SKM-1 treated with dmso at 0.1 percent for 144 hours (cell line): ENCODE data around the gene SMIM21.

Experiments used
- DNase-seq: peaks from one replicate; lab custom pipeline; 2025; ENCODE audit not compliant: unreplicated experiment; lab: John Stamatoyannopoulos, UW

Gene SMIM21

DNA sequence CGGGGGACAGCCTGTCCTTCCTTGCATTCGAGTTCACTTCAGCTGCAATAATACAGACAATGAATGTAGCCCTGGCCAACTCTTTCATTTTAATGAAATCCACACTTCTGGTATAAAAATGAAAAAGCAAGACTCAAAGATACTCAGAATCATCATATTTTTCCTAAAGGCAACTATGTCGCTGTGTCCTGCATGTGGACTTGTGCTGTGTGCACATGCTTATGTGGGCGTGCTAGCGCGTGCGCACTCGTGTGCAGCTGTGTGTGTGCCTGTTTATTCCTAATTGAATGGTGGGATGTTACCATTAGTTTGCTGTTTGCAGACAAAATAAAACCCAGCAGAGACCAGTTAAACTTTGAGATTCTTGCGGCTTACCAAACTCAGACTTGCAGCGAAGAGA is 49.6 kb downstream of the SMIM21 start:
- no peak for DNase-seq

DNA sequence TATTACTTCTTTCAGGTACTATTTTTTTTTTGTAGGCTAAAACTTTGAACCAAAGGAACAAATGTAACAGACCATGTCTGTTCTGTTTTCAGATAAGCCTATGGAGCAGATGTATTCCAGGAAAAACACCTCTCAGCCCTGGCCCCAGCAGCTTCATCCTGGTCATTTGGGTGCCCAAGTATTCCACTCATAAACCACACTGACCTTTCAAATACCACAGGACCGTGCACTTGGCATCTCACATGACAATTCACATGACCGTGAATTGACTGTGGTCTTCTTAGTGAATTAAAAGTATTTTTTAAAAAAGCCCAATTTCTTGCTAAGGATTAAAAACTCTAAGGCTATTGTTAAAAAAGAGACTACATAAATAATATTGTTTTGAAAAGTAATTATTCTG is 50.2 kb downstream of the SMIM21 start:
- DNase-seq: no peak

DNA sequence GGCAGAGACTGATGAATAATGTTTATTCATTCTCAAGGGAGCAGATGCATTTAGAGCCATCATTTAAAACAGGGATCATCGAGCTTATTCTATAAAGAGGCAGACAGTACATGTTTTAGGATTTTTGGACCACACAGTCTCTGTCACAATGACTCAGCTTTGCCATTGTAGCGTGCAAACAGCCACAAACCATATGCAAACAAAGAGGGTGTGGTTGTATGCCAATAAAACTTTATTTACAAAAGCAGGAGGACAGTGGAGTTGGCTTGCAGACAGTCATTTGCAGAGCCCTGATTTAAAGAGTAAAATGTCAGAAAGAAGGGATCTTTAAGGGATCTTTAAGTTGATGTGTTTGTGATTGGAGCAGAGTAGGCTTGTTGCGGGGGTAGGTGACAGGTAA is 51.5 kb downstream of the SMIM21 start:
- no peak for DNase-seq

DNA sequence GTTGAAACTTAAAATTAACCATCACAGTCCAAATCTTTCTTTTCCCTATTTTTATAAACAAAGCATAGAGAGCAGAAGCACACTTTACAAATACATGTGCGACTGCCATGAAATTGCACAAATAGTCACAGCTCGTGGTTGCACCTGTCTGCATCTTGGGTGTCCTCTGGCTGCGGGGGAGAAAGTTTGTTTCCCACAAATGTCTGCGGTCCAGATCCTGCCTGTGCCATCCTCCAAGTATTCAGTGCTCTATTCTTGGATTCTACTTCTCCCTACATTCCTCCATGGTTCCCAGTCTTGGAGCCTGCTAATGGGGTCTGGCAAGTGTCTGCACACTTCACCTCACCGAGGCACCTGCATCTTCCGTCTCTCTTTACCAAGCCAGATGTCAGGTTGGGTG is 52.2 kb downstream of the SMIM21 start:
- no peak for DNase-seq

DNA sequence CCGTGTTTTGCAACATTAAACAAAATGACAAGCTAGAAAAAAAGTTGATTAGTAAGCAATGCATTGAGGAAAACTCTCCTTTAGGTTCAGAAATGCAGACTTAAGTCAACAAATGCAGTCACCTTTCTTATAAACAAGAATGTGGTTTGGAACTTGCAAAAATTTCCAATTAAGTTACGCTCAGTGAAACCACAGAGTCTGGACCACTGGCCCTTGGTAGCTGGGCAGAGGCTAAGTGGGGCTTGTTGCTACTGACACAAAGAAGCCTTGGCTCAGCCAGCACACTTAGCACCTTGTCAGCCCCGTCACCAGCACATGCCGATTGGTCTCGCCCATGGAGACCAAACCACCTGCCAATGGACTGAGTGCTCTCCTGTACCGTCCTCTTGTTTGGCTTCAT is 53.0 kb downstream of the SMIM21 start:
- no peak for DNase-seq

DNA sequence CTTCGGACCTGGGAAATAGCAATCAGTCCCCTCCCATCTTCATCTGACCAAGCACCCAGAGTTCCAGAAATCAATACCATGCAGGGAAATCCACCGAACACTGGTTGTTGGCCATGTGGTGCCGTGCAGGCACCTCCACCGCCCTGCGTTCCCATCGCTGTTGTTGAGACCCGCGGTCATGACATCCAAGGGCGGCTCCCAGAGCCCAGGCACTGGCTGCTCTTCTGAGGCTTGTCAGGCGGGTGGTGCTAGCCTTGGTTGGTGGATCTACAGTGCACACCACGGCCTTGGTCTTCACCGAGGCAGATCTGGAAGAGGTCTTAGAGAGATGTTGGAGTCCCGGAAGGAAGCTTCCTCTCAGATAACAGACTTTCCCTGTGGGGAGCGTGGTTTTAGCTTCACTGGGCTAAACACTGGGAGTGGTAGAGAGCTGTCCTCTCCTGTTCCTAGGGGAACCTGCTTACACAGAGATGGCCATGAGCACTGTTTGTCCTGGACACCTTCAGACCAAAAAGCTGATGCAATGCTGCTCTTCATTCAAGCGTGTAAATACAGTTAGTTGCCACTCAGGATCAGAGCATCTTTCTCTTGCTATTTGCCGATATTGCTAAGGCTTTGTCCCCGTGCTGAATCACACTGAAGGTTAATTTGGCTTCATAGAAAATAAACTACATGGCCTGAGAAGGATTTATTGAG is 58.3 kb downstream of the SMIM21 start:
- no peak for DNase-seq

DNA sequence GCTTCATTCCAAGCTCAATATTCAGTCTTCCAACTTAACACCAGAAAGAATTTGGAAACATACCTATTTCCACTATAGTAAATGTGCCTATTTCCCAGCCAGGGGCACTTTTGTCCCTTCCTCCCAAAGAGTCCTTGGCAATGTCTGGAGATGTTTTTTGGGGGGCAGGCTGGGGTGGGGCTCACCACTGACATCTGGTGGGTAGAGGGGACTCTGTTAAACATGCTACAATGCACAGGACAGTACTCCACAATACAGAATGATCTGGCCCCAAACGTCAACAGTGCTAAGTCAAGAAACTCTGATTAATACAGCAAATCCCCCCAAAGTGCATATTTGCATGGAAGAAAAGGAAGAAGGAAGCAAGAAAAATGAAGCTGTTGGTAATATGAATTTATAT is 61.7 kb downstream of the SMIM21 start:
- no peak for DNase-seq

DNA sequence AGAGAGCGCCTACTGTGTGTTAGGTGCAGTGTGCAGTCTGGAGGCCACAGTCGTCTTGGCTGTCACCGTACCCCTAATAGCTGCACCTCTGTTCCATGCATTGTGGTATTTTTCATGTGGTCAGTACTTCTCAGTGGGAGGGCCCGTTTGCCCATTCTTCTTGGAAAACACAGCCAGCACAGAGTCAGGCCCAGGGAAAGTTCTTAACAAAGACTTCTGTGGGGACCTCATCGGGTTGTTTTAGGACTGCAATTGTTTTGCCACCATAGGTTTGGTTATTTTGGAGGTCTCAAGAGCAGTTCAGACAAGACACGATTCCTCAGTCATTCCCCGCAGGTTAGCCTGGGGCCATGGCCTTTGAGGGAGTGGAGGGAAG is 62.3 kb downstream of the SMIM21 start:
- no peak for DNase-seq

DNA sequence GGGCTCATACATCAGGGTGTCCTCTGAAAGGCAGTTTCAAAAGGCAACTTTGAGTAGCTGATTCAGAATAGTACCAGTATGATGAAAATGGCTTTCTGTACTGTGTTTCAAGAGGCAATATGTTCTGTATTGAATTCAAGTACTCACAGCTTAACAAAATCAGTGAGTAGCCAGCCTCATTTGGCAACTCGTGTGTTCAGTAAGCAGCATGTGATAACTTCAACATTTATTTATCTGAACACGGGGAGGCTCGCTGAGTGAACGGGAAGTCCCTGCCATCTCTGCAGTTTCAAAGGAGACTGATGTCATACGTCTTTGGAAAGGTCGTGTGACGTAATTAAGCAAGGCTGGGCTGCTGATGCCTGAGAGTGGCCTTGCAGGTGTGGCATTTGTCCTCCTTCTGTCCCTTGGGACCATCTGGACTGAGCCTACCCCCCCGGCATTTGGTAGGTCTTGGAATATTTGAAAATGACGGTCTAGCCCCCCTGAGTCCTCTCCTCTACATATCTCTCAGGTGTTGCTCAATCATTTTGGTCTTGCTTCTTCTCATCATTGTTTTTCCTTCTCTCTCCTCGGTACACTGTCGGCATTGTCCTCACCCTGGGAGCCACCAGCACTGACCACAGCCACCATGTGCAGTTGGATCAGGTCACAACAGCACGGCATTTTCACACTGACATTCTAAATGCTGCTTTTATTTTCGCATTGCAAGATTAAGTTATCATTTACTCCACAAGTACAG is 62.8 kb downstream of the SMIM21 start:
- no peak for DNase-seq

DNA sequence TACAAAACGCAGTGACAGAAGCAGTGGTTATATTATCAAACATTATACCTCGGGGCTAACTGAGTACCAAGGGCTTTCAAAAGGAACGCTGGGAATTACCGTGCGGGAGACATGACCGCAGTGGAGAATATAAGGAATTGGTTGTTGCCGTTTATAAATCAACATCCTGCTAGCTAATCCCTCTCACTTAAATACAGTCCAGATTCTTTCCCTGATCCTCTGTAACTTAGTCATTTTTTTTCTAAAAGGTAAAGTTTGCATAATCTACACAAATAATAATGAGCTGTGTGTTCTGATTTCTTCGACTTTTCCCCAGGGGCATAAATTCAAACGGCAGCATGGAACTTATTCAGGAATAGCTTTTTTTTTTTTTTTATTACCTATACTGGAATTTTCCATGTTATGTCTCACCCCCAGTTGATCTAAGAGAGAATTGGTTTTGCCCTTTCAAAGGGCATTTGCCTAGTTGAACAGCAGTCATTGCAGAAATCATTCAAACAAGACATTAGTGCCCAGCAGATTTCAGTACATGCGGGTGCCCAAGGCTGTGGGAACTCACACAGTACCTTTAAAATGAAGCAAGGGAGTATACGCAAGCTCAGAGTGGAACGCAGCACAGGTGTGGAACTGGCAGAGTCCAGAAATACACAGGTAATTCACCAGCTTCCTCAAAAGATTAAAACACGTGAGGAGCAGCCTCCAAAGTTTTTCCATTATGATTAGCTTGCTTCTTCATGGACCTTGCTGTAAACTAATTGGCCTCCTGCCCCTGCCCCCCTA is 63.9 kb downstream of the SMIM21 start:
- DNase-seq: no peak

DNA sequence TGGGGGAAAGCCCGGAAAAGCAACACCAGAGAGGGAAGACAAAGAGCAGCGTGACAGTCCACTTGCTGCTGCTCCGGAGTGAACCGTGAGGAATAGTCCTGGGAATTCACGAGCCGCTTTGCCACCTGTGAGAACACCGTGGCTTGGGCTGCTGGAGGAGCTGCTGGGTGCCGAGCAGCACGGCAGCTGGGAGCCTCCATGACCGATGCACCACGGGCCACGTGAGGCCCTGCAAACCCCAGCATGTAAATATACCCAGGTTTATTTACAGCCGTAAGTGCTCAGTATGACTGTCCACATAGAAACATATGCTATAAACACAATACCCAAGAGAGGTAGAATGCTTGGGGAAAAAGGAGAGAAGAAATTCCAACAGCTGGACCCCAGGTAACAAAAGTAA is 65.1 kb downstream of the SMIM21 start:
- DNase-seq: no peak

DNA sequence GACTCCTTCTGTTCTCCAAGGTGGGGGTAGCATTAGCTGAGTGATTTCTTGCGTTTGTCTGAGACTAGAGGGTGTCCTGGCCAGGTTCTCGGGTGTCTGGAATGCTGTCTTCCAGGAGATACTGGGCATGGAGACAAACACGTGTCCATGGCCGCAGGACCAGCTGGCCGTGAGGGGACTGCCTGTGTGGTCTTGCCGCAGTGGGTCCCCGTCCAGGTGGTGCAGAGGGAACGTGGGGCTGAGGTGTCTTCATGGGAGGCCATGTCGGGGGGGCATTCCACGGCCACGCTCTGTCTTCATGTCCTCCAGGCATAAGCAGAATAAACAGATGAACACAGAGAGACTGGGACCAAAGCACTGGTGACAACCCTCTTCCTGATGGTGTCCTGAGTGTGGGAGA is 66.6 kb downstream of the SMIM21 start:
- DNase-seq: no peak

DNA sequence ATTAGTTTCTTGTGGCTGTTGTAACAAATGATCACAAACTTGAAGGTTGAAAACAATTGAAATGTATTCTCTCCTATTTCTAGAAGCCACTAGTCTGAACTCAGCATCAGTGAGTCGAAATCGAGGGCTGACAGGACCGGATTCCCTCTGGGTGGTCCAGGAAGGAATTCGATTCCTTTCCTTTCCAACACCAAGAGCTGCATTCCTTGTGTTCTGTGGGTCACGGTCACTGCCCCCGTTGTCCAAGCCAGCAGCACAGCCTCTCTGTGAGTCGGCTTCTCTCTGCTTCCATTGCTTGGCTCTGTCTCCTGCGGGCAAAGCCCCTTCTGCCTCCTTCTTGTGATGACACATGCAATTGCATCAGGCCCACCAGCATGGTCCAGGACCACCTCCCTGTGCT is 67.3 kb downstream of the SMIM21 start:
- no peak for DNase-seq
